CD4-positive, alpha-beta T cell treated with Interleukin-2 at 100 ng/mL for 4 hours (primary cell): ENCODE results near the gene BTG2.

ENCODE experiments used
- DNase-seq: peaks from one replicate; pipeline ENCODE4 v3.0.0-alpha.2; 2020; ENCODE audit warnings: low spot score

BTG2 gene

DNA sequence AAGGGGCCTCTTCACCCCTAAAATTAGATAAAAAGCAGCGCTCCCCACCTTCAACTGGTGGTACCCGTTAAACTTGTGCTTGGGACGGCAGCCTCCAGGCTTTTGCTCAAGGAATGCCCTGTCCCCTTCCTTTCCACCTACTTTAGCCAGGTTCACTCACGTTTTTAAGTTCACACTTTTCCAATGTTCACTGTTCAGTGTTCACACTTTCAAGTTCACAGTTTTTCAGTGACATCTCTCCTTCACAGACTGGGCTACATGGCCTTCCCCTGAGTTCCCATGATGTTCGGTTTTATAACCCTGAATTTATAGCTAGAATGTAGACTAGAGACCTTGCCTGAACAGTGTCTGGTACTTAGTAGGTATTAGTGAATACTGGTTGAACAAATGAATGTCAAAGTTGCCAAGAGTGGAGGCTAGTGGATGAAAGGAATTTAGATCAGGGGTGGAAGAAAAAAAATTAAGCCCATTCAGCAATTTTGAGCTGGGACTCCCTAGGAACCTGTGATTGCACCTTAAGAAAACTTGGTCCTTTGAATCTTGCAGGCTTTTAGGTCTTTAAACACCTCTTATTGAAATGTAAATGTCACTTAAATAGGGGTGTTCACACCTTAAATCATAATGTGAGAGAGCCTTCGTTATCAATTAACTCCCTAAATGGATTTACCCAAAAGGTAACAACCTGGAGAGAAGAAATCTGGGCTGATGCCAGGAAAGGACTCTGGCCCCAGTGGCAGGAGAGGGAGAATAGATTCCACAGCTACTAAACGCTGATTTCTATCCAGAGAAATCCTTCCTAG lies 12.3 kb downstream of the BTG2 start:
- no peak for DNase-seq

DNA sequence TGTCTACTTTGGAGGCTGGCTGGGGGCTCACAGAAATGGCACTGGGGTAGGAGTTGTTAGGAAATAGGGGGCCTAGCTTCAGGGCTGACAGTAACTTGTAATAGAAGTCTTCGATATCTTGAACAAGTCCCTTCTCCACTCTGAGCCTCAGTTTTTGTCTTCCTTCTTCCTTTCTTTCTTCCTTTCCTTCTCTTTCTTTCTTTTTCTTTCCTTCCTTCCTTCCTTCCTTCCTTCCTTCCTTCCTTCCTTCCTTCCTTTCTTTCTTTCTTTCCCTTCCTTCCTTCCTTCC lies 12.9 kb downstream of the BTG2 start:
- DNase-seq = no peak

DNA sequence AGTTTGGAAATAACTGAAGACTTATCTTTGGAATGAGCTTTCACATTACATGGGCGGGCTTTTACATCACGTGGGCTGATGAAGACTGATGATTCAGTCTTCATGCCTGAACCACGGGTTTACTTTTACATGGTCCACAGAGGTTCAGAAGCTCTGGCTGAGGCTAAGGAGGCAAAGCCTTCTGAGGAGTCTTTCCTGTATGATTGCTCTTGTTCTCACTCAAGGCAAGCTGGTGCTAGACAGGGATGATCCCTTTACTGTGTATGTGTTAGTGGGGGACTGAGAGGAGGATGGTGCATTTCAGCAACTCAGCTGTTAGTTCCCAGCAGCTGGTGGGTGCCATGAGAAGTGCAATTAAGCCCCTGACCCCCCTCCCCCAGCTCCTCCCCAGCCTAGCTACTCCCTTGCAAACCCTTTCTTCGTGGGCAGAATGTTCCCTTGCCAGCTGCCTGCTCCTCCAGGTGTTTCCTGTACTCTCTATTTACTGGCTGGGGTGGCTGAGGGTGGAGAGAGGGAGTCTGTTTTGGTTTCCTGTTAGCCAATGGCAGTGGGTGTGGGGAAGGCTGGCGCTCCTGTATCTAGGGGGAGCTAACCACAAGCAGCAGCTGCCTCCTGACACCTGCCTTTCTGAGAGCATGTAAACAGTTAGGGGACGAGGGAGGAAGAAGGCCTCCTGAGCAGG lies 15.4 kb downstream of the BTG2 start:
- DNase-seq = peak; percentile 77

DNA sequence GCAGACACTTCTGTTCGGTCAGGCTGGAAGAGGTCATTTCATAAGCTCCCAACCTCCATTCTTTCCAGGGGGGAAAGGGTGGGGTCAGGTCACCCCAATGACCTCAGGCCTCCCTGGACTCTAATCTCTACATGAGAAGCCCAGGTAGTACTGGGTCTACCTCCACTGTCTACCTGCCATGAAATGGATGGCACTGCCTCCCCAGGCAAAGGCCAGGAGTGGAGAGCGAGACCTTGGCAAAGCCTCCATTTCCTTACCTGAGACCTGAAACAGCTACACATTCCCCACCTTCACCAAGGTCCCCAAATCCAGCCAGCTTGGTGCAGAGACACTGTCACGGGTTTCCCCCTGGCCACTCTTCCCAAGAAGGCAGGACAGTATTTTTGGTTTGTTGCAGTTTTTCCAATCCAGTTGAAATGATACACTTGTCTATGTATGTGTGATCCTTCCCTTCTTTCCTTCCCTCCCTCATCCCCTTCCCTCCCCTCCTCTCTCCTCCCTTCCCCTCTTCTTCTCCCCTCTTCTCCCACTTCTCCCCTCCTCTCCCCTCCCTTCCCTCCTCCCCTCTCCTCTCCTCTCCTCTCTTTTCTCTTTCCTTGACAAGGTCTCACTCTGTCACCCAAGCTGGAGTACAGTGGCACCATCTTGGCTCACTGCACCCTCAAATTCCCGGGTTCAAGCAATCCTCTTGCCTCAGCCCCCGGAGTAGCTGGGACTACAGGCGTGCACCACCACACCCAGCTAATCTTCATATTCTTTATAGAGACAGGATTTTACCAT lies 16.1 kb downstream of the BTG2 start:
- DNase-seq = no peak

DNA sequence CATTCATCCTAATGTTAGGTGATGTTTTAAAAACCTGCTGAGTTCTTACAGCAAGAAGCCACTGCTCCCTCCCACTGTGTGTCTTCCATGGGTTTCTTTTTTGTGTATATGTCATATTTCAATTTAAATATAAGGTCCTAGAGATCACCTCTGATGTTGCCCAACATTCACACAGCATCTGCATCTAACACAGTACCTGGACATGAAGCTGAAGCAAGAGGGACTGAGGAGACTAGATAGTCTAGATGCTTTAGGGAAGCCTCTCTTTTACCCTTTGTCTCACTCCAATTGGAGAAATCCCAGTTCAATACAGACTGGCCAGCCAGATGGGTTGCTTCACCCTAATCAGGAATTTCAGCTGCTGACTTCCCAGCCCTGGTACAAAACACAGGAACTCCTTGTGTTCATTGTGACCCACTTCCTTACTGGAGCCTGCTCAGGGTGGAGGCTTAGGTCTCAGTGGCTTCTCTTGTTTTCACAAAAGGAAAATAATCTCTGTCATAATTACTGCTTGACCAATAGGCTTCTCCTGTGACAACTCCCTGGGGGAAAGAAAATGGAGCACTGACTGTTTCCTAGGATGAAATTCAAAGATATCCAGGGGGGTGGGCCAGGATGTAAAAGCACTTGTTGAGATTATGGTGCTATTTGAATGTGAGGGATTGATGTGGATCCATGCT lies 17.3 kb downstream of the BTG2 start:
- DNase-seq = no peak

DNA sequence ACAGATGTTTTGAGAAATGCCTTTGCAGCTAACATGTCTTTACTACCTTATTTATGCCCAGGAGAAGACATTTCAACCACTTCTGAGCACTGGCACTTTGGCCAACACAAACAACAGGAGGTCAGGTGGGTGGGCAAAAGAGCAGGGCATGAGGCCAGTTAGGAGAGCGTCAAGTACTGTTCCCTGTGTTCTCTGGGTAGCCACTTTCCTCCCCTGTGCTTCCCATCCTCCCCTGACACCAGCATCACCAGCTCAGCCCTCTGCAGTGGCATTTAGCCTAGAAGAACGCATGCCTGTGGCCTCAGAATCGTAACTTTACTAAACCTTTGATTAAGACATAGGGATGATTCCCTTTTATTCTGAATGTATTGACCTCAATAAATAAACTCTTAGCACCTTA lies 18.3 kb downstream of the BTG2 start:
- DNase-seq = no peak

DNA sequence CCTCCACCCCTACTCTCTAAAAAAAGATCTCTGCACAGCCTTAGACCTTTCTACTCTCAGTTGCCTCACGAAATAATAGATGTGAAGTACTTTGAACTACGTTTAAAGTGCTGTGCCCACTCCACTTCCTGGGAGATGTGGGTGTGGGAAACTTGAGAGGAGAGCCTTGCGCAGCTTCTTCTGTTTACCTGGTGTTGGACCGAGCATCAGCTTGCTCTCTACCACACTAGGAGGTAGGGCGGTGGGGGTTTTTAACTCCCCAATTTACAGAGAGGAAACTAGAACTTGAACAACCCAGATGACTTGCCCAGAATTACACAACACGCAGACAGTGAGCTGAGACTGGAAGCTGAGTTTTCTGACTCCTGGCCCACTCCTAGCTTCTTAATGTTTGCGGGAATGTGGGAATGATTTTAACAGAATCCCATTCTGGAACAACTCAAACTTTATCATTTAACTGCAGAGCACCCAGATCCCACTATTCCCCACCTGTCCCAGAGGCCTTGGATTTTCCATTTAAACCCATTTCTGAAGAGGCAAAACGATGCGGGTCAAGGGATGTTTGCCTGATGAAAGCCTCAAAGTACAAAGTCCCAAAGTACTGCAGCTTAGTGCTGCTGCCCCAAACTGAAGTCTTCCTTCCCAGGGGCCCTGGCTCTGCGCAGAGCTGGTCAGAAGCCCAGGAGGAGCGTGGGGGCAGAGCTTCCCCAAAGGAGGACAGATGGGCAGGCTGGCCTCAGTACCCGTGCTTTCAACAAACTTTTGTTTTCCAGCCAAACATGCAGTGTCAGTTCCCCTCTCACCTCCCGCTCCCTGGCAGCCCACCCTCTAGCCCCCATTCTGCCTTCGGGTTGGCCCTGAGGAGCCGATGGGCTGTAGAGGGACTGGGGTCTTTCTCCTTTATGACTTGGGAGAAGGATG lies 19.0 kb downstream of the BTG2 start:
- DNase-seq = peak; percentile 63

DNA sequence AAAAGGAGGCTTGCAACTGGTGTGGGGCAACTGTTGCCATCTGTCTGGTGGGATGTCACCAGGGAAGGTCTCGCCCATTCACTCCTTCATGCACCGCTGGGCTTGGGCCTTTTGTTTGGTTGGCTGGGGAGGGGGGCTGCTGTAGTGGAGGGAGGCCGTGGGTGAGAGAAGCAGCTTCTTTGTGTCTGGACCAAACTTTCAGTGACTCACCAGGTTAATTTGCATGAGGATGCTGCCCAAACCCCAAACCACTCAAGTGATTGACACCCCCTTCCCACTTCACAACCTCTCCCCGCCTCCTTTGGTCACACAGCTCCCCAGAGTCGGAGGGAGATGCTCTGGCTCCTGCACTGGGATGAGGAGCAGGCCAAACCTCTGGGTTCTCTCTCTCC lies 19.7 kb downstream of the BTG2 start:
- DNase-seq = peak; percentile 76

DNA sequence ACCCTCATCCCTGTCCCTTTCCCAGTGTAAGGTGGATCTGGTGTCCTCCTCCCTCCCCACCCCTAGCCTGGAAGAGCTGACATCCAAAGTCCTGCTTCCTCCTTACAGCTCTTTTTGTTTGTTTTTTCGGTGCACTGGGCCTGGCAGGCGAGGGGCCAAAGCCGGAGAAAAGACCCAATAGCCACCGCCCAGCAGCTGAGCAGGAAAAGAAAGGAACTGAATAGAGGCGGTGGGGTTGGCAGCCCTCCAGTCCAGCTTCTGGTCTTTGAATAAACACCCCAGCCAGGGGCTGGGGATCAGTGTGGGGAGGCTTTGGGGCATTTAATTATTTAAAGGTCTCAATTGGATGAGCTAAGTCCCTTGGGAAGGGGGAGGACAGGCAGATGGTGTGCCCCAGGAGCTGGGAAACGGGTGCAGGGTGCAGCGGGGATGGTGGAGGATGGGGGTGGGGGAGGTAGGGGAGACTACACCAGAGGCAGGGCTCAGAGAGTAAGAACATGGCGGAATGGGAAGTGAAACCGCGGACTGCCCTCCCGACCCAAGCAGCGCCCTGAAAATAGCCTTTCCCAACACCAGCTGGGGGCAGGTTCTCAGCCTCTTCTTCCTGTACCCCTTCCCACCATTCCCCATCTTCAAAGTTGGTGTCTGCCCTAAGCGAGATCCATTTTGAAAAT lies 20.2 kb downstream of the BTG2 start:
- no peak for DNase-seq

DNA sequence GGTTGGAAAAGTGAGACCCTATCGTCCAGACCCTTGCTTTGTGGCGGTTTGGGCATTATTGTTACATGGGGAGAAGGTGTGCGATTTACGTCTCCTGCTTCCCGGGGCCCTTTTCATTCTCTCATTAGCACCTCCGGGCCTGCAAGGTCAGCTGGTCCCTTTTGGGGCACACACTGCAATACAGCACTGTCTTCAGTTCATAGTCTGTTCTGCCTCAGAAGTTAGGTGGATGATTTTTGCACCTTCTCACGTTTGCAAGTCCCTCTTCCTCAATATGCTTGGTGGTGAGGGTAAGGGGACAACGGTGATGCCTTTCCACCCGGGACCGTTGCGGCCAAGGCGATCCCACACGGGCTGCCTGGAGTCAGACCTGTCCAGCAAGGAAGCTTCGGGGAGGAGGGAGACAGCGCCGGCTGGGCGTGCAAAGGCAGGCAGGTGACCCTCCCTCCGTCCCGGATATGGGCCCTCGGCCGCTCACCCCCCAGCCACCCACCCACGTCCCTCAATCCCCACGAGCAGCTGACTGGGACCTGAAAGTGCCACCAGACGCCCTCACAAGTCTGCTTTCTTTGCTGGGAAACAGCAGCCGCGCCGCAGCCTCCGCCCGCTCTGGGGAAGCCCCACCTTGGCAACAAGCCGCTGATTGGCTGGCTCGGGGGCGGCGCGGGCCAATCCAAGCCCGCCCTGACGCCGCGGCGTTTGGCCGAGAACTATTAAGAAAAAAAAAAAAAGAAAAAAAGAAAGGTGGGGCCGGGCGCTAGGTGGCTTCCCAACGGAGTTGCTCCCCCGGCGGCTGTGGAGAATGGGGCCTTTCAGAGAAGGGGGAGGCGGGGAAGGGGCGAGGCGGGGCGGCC lies 21.7 kb downstream of the BTG2 start:
- peak; percentile 94 for DNase-seq

DNA sequence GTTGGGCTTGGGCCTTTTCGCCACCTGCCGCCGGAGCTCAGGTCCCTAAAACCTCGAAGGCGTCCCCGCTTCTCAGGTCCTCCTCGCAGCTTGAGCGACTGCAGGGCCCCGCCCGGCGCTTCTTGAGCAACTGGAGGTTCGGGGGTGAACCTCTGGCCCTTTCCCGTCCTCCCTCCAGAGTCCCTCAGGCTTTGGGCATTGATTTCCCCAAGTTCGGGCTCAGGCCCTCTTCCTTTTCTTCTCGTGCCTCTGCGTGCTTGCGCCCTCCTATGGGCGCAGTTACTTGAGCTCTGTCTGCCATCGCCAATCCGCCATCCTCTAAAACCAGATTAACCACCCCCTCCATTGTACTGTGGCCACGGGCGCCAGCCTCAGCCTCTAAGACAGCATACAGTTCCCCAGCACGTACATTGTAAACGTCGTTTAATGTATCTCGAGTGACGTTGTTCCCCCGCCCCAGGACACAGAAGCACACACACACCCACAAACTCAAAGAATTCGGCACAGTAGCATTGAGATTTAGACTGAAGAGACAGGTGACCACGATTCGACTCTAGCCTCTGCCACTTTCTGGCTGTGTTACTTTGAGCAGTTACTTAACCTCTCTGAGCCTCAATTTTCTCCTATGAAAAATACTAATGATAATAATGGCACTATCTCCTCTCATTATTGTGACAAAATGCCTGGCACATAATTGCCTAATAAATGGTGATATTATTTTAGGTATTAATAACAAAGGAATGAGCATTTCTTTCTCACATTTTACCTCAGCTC lies 22.6 kb downstream of the BTG2 start:
- peak; percentile 78 for DNase-seq

DNA sequence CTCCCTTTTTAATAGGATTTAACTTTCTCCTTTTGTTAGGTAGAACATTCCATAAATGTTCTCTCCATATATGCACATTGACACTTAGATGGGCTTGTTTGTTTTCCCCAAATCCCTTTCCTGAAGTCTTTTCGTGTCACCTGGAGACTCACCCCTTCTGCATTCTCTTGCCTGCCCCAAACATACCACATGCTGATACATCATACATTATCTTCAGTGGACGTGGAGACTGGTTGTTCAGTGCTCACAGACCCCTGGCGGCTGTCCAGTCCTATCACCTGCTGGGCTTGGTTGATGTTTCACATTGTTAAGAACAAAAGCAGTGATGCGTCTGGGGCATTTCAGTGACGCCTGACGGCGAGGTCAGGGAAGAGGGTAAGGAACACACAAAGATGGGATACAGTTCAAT lies 23.4 kb downstream of the BTG2 start:
- DNase-seq = no peak

DNA sequence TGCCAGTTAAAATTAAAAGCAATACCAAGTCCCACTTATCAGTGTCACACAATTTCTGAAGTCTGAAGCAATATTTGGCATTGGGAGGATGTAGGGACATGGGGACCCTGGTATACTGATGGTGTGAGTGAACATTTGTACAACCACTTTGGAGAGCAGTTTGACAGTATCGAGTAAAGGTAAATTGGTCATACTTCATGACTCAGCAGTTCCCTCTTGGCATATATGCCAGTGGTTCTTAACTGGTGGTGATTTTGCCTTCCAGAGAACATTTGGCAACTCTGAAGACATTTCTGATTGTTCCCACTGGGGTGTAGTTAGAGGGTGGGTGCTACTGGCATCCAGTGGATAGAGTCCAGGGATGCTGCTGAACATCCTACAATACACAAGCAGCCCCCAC lies 25.9 kb downstream of the BTG2 start:
- DNase-seq = no peak

DNA sequence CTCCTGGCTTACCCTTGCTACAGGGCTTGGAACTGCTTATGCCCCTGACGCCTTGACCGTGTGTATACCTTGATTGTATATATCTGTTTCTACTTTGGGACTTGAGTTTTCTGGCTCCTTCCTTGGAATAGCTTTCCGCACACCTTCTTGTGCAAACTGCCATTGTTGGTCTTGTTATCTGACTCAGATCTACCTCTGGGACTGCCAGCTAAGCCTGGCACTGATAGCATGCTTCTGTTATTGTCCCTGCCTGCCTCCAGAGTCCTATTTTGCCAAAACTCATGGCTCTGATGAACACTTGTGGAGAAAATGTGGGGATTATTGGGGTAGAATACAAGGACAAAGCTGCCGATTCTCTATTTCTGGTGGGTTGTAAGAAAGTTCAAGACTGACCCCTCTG lies 30.2 kb downstream of the BTG2 start:
- DNase-seq = no peak

DNA sequence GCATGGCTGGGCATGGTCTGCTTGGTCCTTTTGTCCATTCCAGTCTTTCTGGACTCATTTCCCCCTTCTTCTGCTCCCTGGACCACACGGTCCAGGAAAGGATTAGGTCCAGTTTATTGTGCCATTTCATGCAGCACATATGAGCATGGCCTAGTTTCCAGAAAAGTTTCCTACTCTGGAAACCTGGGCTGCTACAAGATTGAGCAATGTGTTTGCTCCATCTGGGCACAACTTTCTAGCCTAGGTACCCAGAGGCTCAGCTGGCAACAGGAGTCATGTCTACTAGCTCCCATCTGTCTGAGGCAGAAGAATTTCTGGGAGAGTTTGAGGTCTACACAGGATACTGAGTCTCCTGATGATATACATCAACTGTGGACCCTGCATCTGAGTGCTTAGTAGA lies 30.8 kb downstream of the BTG2 start:
- no peak for DNase-seq

DNA sequence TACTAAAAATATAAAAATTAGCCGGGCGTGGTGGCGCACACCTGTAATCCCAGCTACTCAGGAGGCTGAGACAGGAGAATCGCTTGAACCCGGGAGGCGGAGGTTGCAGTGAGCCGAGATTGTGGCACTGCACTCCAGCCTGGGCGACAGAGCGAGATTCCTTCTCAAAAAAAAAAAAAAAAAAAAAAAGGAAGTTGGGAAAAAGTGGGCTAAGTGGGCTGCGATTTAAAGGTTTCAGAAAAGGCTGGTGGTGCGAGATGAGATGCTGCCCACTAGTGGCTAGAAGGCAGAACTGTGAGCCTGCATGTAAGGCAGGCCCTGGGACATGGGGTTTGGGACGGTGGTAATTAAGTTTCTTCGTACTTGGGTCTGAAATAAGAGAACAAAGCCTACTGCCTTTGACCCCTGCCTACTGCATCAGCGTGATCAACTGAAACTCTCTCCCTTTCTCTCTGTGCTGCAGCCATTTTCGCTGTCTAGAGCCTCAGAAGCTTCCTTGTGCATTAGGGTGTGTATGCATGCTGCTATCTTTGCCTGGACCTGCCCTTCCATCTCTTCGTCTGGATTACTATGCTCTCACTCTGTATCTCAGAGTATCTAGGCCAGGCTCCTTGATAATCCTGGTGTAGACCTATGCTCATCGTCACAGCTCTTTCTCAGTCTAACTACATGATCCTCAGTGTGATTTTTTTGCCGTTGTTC lies 33.2 kb downstream of the BTG2 start:
- DNase-seq = peak; percentile 75

DNA sequence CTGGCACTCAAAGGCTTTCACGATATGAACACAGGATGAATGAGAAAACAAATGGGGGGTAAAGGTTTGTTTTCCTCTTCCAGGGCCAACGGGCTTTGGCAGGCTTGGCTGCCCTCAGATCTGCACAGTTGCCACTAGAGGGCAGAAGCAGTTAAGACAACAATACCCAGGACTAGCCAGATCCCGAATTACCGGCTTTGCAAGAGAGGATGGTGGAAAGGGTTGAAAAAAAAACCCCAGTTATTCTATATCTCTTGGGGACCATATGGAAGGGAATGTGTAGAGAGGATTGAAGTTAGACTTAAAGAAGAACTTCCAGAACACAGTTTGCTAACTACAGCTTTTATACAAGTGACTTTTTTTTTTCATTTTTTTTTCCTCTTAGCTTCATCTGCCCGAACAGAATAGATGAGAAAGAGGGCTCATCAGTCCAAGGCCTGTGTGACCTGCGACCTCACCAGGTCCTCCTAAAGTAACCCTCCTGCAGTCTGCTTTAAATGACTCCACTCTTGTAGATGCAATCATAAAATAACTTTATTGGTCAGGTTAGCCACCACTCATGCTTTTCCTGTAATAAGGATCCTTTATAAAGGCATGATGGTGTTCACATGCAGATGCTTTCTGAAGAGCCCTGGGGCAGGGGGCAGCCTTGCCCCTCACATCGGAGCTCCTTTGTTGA lies 34.9 kb downstream of the BTG2 start:
- peak; percentile 74 for DNase-seq
